HG02642 (cell line): Measurements from ENCODE around the gene TBC1D9B.

Source experiments
- ATAC-seq: cut with Tn5 transposase; IDR thresholded peaks from one replicate; pipeline ENCODE4 v1.9.1; 2021; ENCODE audit warnings: mild to moderate bottlenecking; ENCODE audit not compliant: unreplicated experiment, poor library complexity

TBC1D9B gene

DNA sequence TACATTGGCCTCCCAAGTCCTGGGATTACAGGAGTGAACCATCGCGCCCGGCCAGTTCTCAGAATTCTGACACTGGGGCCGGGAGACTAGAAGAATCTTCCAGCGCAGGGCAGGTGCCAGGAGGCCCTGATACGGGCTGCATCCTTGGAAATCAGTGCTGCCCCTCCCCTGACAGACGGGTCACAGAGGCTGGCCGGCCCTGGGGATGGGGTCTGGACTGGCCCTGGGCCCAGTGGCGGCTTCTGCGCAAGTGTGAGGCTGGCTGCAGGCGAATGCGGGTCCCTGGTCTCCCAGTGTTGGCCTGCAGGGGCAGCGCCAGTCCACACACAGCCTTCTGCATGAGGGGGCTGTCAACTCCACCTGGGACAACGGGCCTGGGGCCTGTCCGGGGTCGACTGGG lies 831 bp upstream of the TBC1D9B start:
- no peak for ATAC-seq

DNA sequence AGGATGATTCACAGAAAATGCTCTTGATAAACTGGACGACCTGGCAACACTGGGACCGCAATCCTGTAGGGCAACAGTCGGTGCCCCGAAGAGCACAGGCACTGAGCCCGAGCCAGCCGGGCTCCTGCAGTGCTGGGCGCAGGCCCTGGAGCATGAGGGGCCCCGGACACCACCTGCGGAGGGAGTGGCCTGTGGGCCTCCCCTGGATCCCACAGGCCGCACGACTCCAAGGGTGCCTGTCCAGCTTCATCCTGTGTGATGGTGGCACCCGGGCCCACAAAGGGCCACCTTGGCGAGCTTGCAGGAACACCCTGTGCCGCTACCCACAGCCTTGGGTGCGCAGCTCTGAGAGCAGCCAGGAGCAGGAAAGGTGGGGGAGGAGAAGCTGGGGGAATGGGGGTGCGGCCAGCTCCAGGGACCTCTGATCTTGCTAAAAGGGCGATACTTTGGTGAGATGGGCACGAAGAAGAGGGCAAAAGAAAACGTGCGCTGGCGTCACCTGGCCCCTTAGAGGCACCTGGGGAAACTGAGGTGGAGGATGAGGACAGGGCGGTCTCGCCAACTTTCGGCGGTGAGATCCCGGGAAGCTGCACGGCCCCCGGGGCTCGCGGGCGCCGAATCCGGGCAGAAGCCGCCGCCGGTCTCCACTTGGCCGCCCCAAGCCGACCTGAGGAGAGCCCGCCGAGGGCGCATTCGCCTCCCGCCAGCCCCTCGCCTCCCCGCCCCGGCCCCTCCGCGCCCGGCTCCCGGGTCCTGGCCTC lies 722 bp downstream of the TBC1D9B start:
- ATAC-seq = peak; percentile 17

DNA sequence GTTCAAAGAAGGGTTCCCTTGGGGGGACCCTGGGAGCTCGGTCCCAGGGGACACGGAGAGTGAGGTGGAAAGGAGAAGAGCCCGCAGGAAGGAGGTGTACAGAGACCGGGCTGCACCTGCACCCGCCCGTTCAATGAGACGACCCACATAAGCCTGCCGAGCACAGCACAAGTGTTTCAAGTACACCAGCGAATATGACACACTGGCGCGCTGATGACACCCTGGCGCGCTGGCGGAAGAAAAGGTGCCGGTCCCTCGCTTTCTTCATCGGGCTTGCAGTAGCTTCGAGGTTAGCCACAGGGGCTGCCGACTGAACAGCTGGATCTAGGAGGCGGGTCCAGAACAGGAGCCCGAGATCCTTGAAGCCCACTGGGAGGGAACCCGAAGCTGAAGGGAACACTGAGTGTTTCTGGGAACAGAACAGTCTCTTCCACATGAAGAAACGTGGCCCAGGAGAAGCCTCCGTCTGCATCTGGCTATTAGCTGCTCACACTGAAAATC lies 1.4 kb downstream of the TBC1D9B start:
- no peak for ATAC-seq

DNA sequence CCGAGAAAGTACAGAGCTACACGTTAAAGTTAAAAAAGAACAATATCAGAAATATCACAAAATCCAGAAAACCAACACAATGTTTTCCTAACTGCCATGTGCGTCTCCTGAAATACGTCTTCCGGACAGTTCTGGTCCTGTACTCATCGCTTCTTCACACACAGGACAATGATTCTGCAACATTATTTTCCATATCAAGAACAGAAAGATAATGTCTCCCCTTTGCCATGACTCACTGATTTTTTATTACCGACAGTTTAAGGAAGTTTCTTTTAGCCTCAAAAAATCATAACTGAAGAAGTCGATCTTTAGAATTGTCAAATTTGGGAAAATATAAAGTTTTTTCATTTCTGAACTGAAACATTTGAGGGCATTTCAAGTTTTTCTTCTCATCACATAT lies 2.5 kb downstream of the TBC1D9B start:
- no peak for ATAC-seq

DNA sequence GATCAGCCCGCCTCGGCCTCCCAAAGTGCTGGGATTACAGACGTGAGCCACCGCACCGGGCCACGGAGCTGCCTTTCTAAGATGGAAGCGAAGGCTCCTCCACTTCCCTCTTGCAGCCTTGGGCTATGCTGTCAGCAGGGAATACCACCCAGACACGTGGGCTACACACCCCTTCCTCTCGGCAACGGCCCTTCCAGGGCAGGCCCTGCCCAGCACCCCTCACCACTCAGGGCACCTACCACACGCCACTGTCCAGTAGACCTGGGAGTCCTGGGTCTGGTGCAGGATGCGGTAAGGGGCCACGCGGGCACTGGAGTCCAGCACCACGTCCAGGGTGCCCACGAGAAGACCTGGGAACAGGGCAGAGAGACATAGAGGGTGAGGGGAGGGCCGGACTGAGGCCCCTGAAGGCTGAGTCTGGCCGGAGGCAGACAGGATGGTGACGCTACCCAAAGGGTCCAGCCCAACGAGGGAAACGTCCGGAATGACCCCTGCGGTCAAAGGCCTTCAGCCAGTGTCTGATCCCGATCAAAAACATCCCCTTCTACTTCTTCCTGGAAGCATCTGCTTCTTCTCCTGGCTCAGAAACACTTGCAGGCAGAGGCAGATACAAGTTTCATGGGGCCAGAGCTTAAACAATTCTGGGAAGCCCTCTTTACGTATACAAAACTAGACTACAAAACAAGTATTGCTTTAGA lies 3.1 kb downstream of the TBC1D9B start:
- no peak for ATAC-seq

DNA sequence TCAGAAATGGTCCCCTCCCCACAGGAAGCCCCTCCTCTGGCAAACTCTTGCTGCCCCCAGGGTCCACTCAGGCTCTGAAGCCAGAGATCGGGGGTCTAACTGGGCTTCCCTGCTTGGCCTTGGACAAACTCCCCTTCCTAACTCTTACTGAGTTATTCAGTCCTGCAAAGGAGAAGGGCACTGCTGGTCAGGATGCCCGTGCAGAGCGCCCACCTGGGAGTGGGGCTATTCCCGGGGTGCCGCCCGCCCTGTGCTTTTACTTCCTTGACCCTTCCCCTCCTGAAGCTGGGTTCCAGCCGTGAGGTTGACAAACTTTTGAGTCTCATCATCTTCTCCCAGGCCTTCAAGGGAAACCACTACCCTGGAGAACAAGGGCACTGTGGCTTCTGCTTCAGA lies 4.9 kb downstream of the TBC1D9B start:
- no peak for ATAC-seq

DNA sequence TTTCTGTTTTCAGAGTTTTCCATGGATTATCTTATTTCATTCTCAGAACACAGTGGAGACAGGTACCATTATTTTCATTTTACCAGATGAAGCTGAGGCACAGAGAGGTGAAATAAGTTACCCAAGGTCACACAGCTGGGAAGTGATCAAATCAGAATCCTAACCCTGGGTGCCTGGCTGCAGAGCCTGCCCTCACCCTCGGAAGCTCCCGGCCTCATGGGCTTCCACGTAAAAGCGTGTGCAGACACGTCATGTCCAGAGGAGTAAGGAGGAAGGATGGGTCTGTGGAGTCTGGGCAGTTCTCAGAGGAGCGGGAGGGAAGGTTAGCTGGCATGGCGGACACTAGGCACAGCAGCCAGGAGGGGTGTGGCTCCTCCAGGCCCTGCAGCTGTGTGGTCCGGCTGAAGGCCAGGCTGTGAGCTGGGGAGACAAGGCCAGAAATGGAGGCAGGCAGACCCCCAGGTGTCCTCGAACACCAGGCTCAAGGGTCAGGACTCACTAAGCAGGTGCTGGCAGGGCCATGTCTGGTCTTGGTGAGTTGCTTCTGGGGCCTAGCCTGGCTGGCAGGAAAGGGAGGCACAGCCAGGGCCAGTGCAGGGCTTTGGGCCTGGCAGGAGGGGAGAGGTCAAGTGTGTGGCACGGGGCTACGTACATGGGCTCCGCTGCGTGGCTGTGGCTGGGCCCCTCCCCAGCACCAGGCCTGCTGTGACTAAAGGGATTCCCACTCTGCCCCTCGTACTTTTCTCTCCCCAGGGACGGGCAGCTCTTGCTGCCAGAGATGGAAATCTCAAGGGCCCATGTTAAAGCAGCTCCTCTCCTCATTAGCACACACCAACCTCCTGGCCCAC lies 5.6 kb downstream of the TBC1D9B start:
- ATAC-seq = no peak

DNA sequence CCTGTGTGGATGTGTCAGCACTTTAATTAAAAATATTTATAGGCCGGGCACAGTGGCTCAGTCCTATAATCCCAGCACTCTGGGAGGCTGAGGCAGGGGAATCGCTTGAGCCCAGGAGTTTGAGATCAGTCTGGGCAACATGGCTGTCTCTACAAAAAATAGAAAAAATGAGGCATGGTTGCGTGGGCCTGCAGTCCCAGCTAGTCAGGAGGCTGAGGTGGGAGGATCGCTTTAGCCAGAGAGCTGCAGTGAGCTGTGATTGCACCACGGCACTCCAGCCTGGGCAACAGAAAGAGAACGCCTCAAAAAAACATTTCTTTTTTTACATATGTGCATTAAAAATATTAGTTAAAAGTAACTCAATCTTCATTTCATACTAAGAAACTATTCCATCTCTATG lies 6.2 kb downstream of the TBC1D9B start:
- ATAC-seq = no peak

DNA sequence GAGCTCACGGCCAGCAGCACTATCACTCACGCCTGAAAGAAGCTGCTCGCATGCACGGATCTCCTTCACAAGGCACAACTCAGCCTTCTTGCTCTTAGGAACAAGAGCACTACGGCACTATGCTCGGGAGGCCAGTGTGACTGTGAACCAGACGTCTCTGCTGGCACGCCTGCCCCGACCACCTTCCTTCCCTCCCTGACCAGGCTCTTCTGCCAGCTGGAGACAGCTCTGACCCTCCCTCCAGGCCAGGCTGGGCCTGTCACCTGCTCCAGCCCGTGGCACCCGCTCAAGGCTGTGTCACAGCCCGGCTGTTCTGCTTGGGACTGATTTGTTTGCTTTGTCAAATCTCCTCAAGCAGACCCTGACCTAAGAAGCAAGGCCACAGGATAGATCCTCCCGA lies 7.0 kb downstream of the TBC1D9B start:
- no peak for ATAC-seq

DNA sequence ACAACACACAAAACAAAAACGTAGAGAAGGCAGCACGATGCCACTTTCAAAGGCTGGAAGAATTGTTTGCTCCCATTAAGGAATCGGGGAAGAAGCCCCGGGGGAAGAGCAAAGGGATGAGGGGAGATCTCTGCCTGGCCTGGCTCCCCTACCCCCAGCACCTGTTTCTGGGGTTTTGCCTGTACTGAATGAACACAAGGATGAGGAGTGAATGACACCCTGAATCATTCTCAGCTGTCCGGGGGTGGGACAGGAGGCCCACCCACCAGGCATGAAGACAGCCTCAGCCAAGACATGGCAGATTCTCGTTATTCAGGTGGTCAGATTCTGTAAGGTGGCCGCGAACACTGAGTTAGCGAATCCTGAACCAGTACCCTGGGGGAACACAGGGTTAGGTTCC lies 7.5 kb downstream of the TBC1D9B start:
- ATAC-seq = no peak

DNA sequence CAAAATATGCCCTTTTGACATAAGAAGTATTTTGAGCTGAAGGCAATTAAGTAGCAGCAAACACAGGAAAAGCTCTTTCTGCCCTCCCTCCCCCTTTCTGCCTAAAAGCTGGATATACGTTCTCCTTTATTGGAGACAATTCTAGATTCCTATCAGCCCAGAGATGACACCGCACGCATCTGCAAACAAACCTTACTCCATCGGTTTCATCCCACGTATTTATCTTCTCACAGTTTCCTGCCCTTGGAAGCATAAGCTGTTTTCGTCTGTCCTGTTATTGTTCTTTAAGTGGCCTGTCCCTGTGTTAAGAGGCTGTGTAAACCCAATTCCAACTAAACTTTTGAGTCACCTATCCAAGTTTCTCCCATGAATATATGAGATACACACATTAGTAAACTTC lies 11.8 kb downstream of the TBC1D9B start:
- ATAC-seq = no peak

DNA sequence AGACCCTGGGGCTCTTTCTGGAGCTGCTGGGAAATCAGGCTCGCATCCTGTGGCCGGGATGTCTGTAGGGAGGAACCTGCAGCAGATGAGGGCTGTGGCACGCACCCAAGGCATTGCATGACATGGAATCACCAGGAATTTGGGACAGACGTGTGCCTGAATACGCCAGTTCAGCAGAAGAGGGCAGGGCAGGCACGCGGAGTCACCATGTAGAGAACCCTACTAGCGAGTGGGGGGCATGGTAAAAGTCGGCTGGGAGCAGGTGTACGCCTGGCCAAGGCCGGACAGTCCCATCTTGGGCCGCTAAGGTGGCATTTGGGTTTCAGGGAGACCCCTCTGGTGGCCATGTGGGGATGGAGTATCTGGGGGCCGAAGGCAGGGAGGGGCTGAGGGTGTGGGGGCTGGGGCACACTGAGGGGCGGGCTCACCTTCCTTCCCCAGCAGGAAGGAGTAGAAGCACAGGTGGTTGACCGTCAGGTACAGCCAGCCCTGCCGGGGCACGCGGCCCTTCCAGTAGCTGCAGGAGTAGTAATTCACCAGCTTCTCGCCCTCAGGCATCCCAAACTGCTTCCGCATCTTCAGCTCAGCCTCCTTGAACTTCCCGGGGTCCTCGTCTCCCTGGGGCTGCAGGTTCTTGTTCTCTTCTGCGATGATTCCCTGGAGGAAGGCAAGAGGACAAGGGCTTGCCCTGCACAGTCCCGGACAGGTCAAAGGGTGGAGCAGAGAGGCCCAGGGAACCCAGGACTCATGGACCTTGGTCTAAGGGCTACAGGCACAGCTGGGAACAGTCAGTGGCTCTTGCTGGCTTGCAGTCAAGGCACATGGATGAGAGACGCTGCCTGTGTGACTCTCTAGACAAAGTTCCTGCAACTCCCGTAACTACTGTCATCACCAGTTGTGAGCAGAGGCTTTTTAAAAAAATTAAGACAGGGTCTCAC lies 13.5 kb downstream of the TBC1D9B start:
- no peak for ATAC-seq

DNA sequence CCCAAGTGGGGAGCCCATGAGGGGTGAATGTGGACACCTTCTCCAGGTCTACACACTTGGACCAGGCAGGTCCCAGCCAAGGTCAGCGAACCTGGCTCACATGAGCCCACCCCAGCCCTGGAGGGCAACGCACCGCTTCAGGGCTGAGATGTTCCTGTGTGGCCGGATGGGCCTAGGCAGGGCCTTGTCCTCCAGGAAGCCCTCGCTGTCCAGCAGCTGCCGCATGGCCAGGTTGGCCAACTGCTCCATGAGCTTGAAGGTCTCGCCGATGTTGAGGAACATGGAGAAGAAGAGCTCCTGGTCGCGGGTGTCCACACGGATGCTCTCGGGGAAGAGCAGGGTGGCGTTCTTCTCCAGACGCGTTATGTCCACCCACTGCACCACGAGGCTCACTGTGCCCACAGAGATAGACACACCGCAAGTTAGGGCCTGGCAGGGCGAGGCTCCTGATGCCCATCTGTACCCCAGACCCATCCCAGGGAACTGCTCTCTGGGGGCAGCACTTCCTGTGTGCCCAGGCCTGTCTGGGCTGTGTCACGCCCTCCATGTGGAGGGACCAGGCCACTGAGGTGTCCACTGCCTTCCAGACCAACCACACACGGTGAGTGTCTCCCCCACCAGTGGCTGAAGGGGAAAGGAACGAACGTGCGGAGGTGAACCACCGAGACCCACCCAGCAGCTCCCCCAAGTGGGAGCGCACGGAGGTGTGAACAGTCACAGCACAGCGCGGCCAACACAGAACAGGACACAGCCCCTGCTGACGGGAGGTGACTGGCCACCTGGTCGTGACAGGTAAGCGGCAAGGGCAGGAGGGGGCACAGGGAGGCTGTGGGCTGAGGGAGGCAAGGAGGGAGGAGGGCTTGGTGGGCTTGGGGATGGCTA lies 14.4 kb downstream of the TBC1D9B start:
- no peak for ATAC-seq

DNA sequence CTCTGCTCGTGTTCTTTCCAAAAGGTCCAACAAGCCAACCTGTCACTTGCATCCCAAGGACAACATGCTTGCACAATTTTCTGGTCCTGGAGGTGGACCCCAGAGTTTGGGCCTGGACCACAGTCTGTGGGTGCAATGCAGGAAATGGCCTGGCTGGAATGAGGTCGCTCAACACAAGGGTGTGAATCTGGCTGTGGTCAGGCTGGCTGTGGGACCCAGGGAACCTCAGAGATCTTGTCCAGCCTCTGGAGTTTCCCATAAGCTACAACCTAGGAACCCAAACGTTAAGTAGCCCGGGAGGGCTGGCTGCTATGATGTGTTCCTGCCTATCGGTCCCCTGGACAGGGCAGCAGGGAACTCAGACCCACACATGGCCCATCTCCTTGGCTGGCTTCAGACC lies 15.4 kb downstream of the TBC1D9B start:
- ATAC-seq = no peak

DNA sequence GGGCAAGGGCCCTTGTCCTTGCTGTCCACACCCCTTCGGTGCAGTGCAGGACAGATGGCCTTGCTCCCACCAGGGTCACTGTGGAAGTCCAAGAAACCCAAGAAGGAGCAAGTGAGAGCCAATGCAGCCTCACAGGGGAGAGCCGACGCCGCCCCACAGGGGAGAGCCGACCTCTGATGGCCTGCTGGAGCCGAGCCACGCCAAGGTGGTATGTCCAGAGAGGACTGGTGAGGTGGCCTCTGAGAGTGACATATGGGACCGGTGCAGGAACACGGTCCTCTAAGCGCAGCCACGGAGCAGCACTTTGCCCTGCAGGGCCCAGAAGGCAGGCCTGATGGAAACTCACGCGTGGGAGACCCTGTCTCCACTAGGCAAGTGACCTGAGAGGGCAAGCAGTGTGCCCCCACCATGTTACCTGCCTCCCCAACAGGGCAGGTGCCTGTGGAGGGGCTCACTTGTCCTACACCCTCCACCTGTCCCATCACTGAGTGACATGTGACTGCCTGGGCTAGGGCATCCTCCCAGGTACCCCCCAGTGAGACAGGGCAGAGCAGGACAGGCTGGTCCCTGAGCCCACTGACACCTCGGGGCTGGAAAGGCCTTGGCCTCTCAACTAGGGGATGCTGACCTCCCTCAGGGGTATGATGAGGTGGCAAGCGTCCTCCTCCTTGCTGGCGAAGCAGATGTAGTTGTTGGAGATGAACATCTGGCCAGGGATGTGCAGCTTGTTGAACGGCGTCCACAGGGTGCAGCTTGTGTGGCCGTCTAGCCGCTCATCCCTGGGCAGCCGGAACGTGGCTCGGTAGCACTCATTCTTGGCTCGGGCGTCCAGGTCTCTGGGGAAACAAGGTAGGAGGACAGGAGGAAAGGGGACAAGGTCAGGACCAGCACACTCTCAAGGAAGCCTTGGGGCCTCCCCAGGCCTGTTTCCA lies 16.7 kb downstream of the TBC1D9B start:
- ATAC-seq = no peak

DNA sequence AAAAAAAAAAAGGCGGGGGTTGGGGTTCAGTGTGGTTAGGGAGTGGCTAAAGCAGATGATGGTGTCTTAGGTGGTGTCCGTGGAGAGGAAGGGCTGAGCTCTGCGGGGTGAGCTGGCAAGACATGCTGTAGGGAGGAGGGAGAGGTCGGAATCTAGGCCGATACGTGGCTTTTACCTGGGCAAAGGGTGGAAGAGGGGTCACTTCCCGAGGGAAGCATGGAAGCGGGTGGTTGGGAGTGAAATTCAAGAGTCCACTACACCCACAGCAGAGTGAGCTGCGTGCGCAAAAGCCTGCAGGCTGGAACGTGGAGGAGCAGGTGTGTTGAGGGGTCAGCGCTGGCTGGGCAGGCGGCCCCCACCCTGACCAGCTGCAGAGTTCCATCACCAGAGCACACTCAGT lies 17.8 kb downstream of the TBC1D9B start:
- ATAC-seq = no peak

DNA sequence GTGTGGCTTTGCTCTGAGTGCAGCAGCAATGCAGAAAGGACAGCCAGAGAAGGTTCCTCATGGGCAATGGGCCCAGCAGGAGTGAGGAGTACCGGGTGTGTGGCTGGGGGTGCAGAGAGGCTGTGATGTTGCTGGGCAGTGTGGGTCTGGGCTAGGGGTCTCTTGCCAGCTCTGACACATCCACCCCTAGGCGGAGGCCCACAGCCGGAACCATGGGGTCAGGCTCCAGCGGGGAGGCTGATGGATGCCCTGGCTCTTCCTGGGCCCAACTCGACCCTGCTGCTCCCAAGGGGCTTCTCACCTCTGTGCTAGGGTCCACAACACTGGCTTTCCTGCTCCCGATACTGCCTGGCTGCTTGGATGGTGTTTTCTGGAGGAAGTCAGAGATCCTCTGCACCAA lies 19.9 kb downstream of the TBC1D9B start:
- ATAC-seq = no peak

DNA sequence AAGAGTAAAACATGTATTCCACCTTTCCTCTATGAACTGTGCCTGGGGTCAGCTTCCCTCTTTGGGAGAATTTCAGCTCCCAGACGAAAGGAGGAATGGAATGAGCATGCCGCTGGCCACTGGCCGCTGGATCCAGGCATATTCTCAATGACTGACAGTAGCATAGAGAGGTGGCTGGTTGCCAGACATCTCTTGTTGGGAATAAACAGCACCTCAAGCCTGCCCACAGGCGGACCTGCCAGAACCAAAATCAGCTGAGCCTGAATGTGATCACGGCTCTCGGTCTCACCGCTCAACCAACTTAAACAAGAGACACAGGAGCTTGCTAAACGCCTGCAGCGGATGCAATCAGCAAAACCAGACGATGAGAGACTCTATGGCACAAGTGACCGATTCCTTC lies 20.6 kb downstream of the TBC1D9B start:
- ATAC-seq = no peak
